Posterior vena cava (tissue), 2 donors: ENCODE results near the gene MACF1. TPM values are rescaled to one million over a fixed set of nuclear protein-coding genes. Genes with fewer than 3 reads are reported as not detected.

Source experiments
- DNase-seq: peaks from one replicate; pipeline ENCODE4 v3.0.0-alpha.2; 2020; ENCODE audit warnings: low spot score
- intact Hi-C, 2 donors: fragments of 100-400 bp; cut with DNase I; formaldehyde crosslinking; loops; one replicate each; pipeline versions ENCODE4 v1.14.1 to v1.14.2; 2022 to 2023
- total RNA-seq, 2 donors: library from RNA; stranded (reverse); fragmentation: NEBNext Ultra II Directional; extraction: Animal tissue kit (Norgen Biotek cat#: 25700); gene quantifications; one replicate each; pipeline ENCODE4 v1.2.1, GENCODE V29; 2021
- donor health status: DM: yes; HTN: yes; CAD: no.
- donor health status: DM: yes; HTN: yes; CAD: no.

The MACF1 gene
- total RNA-seq, 2 donors from 2014 or later: 596 to 609 TPM

DNA sequence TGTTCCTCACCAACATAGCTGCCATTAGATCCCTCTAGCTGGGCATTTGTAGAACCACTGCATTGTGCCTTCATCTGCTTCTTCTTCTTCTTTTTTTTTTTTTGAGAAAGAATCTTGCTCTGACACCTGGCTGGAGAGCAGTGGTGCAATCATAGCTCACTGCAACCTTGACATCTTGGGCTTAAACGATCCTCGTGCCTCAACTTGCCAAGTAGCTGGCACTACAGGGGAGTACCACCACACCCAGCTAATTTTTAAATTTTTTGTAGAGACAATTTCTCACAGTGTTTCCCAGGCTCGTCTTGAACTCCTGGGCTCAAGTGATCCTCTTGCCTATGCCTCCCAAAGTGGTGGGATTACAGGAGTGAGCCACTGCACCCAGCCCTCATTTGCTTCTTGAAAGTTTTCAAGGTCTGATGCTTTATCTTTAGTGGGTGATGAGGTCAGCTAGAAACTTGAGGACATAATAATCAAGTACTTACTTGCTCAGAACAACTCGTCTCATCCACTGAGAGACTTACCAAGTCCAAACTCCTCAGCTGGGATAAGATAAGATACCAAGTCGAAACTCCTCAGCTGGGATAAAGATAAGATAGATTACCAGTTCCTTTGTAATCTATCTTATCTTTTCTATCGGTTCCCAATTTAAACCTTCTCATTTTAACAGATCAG, 71.5 kb downstream of the MACF1 start:
- intact Hi-C loops: no loop called here
- no peak for DNase-seq

- DNase-seq: no peak
Measured at GRCh38 chr1:39277879-39278278, 73.4 kb downstream of the MACF1 start.

GRCh38 chr1:39282537-39283216, 78.2 kb downstream of the MACF1 start:
- intact Hi-C loops: no loop called here
- no peak for DNase-seq

More at GRCh38 chr1:39277879-39278278, 73.4 kb downstream of the MACF1 start:
- intact Hi-C loops: no loop called here

GRCh38 chr1:39283858-39284257, 79.4 kb downstream of the MACF1 start:
- DNase-seq: no peak
- intact Hi-C loops: no loop called here

DNA sequence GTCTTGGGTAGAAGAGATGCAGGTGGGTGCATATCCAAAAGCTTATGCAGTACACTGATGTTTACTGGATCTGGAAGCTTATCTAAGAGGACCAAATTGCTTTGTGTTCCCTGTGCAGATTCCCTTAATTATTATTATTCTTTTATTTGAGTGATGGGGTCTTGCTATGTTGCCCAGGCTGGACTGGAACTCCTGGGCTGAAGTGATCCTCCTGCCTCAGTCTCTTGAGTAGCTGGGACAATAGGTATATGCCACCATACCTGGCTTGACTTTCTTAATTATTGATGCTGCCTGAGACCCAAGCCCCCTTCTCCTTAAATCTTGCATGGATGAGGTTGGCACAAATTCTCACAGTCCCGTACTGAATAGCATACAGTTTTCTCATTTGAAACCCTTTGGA, 83.0 kb downstream of the MACF1 start:
- intact Hi-C loops: no loop called here
- no peak for DNase-seq

- intact Hi-C loops: no loop called here
- DNase-seq: no peak
Measured at GRCh38 chr1:39288735-39289465, 84.4 kb downstream of the MACF1 start.

DNA sequence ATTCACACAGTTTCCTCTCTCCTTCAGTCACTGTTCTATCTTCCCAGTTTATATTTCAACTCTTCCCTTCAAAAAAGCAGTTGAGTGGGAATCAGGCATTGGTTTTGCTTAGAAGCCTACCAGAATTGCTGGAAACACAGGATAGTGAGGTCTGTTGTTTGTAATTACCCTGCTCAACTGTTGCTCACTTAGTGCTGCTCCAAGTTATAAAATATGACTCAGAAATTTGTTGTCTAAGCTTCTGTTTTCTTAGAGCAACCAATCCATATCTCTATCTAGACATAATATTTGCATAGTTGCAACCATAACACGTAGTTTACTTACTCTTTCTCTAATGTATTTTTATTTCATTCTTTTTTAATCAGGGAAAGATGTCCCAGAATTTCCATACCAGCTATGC, 87.9 kb downstream of the MACF1 start:
- intact Hi-C loops: no loop called here
- no peak for DNase-seq

GRCh38 chr1:39293375-39294070, 89.0 kb downstream of the MACF1 start:
- intact Hi-C loops: no loop called here

DNA sequence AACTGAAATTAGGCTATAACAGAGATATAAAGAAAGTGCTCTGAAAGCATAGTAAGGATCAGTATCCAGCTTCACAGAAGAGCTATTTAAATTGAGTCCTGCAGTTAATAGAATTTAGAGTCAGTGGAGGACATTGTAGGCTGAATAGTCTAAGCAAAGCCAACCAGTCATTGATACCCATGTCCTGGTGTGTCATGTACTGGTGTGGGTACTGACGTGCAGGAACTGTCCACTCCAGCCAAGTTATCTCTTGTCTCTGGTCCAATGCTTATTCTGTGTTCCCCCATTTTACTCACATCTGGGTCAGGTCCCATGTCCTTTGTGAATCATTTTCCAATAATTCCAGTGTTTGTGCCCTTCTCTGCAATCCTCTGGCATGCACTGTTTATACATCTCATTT, 90.0 kb downstream of the MACF1 start:
- DNase-seq: no peak
- intact Hi-C loops: no loop called here

More at GRCh38 chr1:39293375-39294070, 89.0 kb downstream of the MACF1 start:
- DNase-seq: no peak

DNA sequence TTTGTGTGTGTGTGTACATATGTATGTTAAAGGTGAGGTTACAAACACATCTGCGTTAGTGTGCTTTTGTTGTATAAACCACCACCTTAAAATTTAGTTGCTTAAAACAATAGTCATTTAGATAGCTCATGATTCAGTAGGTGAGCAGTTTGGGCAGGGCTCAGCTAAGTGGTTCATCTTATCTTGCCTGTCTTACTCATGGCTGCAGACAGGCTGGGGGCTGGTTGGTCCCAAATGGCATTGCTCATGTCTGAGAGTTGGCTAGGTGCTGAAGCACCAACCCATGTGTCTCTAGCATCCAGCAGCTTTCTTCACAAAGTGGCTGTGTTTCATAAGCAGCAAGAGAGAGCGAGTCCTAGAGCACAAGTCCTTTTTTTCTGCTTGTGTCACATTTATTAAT, 91.4 kb downstream of the MACF1 start:
- intact Hi-C loops: no loop called here
- no peak for DNase-seq

DNA sequence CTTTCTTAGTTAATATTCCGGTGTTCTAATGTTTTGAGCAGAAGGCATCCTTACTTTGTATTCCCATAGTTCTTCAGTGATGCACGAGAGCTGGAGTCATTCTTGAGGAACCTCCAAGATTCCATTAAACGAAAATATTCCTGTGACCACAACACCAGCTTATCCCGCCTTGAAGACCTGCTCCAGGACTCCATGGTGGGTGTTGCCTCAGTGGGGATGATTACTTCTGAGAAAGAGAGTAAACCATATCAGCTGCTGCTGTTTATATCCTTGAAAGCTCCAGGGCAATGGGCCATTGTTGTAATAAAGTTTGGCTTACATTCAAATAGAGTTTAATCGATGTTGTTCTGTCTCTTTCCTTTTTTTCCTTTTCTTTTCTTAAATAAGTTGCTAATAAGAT, 93.1 kb downstream of the MACF1 start:
- intact Hi-C loops: no loop called here
- DNase-seq: no peak

GRCh38 chr1:39301606-39302005, 97.1 kb downstream of the MACF1 start:
- intact Hi-C loops: no loop called here
- no peak for DNase-seq

GRCh38 chr1:39305555-39305954, 101.1 kb downstream of the MACF1 start:
- no peak for DNase-seq
- intact Hi-C loops: no loop called here

GRCh38 chr1:39310015-39310414, 105.5 kb downstream of the MACF1 start:
- no peak for DNase-seq
- intact Hi-C loops: loop anchor here in 1 of 2 donors (5.0 kb wide), 1 partner anchor 227 kb away; no protein-coding TSS in a partner anchor

- intact Hi-C loops: loop anchor here in 1 of 2 donors (5.0 kb wide), 1 partner anchor 227 kb away; no protein-coding TSS in a partner anchor
- no peak for DNase-seq
Measured at GRCh38 chr1:39310691-39311090, 106.2 kb downstream of the MACF1 start.

GRCh38 chr1:39317111-39317510, 112.6 kb downstream of the MACF1 start:
- intact Hi-C loops: no loop called here
- no peak for DNase-seq

DNA sequence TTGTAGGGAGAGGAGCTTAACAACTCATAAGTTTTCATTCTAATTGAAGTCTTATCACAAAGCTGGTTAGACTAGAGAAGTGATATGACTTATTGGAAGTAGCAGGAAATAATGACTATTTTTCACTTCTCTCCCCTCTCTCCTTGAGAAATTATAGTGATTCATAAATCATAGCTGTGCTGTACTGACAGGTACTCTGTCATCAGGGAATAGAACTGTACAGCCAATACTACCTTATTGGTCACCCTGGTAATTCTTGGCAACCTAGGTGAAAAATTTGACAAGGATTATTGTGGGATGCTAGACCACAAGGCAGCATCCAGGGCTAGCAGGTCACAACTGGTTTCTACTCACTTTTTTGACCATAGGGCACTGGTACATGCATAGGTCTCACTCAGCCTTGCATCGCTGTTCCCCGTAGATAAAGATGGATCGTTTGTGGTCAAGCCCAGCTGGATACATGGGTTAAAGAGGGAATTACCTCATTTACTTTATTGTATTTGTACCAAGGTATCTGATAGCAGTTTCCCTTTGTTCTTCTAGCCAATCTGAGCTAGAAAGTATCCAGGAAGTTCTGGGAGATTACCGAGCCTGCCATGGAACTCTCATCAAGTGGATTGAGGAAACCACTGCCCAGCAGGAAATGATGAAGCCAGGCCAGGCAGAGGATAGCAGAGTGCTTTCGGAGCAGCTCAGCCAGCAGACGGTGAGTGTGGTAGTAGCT, 113.6 kb downstream of the MACF1 start:
- DNase-seq: no peak
- intact Hi-C loops: no loop called here

DNA sequence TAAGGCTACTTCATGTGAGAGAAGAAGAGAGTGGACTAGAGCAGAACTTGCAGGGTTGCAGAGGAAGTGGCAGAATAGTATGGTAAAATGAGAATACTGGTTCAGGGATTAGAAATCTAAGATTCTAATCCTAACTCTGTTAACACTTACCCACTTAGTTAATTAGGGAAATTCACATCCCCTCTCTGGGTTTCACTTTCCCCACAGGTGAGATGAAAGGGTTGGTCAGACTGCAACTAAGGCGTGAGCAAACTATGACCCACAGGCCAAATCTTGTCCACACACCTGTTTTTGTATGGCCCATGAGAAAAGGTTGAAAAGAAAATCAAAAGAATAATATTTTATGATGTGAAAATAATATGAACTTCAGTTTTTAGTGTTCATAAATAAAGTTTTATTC, 117.5 kb downstream of the MACF1 start:
- intact Hi-C loops: no loop called here
- no peak for DNase-seq

GRCh38 chr1:39322431-39322830, 117.9 kb downstream of the MACF1 start:
- intact Hi-C loops: no loop called here
- no peak for DNase-seq
